ENCODE data around the gene GNG4.

GNG4 gene

DNA sequence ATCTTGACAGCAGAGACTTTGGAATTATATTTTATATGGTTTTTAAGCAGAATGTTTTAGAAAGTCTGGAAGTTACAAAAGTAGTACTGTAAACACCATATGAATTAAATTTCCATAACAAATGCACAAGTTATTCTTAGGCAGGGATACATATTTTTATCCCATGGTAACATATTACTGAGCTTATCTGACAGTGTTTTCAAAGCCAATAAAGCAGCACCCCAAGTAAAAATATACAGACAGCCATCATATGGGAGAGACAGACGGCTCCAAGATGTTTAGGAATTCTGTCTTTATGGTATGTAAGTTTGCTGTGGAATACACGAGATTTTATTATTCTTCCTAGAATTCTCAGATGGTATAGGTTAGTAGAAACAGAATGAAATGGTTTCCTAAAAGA is 12.0 kb upstream of the GNG4 start (continued):
- TF ChIP-seq, protein P1, sequence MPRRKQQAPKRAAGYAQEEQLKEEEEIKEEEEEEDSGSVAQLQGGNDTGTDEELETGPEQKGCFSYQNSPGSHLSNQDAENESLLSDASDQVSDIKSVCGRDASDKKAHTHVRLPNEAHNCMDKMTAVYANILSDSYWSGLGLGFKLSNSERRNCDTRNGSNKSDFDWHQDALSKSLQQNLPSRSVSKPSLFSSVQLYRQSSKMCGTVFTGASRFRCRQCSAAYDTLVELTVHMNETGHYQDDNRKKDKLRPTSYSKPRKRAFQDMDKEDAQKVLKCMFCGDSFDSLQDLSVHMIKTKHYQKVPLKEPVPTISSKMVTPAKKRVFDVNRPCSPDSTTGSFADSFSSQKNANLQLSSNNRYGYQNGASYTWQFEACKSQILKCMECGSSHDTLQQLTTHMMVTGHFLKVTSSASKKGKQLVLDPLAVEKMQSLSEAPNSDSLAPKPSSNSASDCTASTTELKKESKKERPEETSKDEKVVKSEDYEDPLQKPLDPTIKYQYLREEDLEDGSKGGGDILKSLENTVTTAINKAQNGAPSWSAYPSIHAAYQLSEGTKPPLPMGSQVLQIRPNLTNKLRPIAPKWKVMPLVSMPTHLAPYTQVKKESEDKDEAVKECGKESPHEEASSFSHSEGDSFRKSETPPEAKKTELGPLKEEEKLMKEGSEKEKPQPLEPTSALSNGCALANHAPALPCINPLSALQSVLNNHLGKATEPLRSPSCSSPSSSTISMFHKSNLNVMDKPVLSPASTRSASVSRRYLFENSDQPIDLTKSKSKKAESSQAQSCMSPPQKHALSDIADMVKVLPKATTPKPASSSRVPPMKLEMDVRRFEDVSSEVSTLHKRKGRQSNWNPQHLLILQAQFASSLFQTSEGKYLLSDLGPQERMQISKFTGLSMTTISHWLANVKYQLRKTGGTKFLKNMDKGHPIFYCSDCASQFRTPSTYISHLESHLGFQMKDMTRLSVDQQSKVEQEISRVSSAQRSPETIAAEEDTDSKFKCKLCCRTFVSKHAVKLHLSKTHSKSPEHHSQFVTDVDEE (CRISPR knock-in tag; IDR thresholded peaks at IDR 0.05) = no peak
- TF ChIP-seq ARNTL (CRISPR knock-in tag; IDR thresholded peaks at IDR 0.05; ENCODE audit: borderline replicate concordance, low read depth) = no peak
- no peak for TF ChIP-seq GLIS3 (CRISPR knock-in tag; IDR thresholded peaks at IDR 0.05)
- no peak for TF ChIP-seq TCF4 (CRISPR knock-in tag; IDR thresholded peaks at IDR 0.05; ENCODE audit: borderline replicate concordance)

DNA sequence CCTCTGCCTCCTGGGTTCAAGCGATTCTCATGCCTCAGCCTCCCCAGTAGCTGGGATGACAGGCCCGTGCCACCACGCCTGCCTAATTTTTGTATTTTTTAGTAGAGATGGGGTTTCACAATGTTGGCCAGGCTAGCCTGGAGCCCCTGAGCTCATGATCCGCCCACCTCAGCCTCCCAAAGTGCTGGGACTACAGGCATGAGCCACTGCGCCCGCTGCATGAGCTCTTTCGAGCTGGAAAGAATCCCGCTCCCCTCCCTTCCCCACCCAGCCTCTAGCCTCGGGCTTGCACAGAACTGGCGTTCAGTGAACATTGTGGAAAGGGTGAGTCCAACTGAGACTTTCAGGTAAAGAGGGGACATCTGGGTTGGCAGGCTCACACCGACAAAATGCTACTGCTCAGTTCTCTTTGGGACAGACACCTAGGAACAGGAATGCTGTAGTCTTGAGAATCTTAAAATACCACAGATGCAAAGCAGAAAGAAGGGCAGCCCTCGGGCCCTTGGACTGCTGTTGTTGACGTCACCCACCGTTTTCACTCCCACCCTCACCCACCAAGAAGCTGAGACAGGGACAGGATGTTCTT is 9.7 kb upstream of the GNG4 start:
- ATAC-seq = no peak
- no peak for TF ChIP-seq ZFP3 (CRISPR knock-in tag; IDR thresholded peaks at IDR 0.05)
- TF ChIP-seq ZNF565 (CRISPR knock-in tag; conservative IDR thresholded peaks at IDR 0.05; ENCODE audit: low read depth) = no peak
- TF ChIP-seq SNAI2 (CRISPR knock-in tag; IDR thresholded peaks at IDR 0.05) = no peak
- TF ChIP-seq ARNTL (CRISPR knock-in tag; IDR thresholded peaks at IDR 0.05; ENCODE audit: borderline replicate concordance, low read depth) = no peak
- no peak for TF ChIP-seq GLIS3 (CRISPR knock-in tag; IDR thresholded peaks at IDR 0.05)
- TF ChIP-seq CSDC2 (CRISPR knock-in tag; IDR thresholded peaks at IDR 0.05) = no peak
- no peak for TF ChIP-seq ZNF70 (CRISPR knock-in tag; IDR thresholded peaks at IDR 0.05)
- TF ChIP-seq TOX (CRISPR knock-in tag; IDR thresholded peaks at IDR 0.05; ENCODE audit: borderline replicate concordance) = no peak
- TF ChIP-seq, protein P2, sequence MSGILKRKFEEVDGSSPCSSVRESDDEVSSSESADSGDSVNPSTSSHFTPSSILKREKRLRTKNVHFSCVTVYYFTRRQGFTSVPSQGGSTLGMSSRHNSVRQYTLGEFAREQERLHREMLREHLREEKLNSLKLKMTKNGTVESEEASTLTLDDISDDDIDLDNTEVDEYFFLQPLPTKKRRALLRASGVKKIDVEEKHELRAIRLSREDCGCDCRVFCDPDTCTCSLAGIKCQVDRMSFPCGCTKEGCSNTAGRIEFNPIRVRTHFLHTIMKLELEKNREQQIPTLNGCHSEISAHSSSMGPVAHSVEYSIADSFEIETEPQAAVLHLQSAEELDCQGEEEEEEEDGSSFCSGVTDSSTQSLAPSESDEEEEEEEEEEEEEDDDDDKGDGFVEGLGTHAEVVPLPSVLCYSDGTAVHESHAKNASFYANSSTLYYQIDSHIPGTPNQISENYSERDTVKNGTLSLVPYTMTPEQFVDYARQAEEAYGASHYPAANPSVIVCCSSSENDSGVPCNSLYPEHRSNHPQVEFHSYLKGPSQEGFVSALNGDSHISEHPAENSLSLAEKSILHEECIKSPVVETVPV (CRISPR knock-in tag; IDR thresholded peaks at IDR 0.05) = no peak
- TF ChIP-seq TCF4 (CRISPR knock-in tag; IDR thresholded peaks at IDR 0.05; ENCODE audit: borderline replicate concordance) = no peak
- no peak for TF ChIP-seq ZFP30 (CRISPR knock-in tag; IDR thresholded peaks at IDR 0.05)
- TF ChIP-seq PPARA (CRISPR knock-in tag; IDR thresholded peaks at IDR 0.05; ENCODE audit: borderline replicate concordance) = no peak
- no peak for TF ChIP-seq ISL1 (CRISPR knock-in tag; IDR thresholded peaks at IDR 0.05)
- TF ChIP-seq ESRRG (CRISPR knock-in tag; IDR thresholded peaks at IDR 0.05) = no peak

DNA sequence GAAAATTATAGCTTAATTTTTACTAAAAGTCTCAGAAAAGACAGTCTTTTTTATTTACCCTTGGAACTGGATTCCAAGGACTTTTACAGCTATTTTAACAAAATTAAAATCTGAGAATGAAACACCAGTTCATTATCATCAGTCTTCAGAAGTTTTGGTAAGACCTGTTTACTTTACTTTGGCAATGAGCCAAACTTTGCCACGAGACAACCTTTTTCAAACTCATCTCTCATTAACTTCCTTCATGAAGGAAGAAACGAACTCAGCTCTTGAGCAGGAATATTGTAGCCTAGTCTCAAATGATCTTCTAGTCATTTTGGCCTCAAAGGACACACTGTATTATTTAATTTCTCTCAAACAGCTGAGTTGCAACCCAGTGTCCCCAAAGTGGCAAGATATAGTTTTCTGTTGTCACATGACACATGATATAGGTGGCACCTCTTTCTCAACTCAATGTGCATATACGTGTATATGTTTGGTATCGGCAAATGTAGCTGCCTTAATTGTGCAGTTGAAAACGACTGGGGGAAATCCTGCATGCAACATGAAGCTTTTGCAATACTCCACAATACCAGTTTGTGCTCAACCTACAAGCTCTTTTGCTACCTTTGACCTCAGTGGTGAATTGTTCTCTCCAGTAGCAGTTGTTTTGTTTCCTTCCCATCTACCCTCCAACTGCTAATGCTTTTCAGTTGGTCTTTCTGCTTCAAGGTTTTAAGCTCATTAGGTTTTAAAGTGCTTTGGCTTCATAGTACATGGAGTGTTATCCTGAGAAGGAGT is 8.4 kb upstream of the GNG4 start:
- no peak for ATAC-seq
- no peak for TF ChIP-seq ARNTL (CRISPR knock-in tag; IDR thresholded peaks at IDR 0.05; ENCODE audit: borderline replicate concordance, low read depth)
- TF ChIP-seq ZFP30 (CRISPR knock-in tag; IDR thresholded peaks at IDR 0.05) = no peak
- TF ChIP-seq, protein P3, sequence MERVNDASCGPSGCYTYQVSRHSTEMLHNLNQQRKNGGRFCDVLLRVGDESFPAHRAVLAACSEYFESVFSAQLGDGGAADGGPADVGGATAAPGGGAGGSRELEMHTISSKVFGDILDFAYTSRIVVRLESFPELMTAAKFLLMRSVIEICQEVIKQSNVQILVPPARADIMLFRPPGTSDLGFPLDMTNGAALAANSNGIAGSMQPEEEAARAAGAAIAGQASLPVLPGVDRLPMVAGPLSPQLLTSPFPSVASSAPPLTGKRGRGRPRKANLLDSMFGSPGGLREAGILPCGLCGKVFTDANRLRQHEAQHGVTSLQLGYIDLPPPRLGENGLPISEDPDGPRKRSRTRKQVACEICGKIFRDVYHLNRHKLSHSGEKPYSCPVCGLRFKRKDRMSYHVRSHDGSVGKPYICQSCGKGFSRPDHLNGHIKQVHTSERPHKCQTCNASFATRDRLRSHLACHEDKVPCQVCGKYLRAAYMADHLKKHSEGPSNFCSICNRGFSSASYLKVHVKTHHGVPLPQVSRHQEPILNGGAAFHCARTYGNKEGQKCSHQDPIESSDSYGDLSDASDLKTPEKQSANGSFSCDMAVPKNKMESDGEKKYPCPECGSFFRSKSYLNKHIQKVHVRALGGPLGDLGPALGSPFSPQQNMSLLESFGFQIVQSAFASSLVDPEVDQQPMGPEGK (CRISPR knock-in tag; IDR thresholded peaks at IDR 0.05; ENCODE audit: borderline replicate concordance) = no peak
- no peak for TF ChIP-seq GLIS3 (CRISPR knock-in tag; IDR thresholded peaks at IDR 0.05)
- TF ChIP-seq, protein P1 (CRISPR knock-in tag; IDR thresholded peaks at IDR 0.05) = no peak

DNA sequence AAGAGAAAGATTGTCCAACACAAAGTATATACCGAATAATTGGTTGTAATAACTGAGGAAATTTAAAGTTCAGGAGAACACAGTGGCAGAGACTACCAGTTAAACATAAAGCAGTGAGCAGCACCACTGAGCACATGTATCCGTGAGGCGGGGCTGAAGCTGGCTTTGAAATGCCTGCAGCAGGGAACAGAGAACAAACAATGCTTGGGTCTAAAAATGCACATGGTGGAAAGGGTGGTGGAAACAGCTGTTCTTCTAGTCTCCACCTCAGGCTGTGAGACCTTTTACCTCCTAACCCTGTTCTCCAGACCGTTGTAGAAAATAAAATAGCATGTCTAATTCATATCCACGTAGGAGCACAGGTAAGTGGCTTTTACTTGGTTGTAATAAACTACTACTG is 7.7 kb upstream of the GNG4 start:
- no peak for ATAC-seq
- TF ChIP-seq ISL1 (CRISPR knock-in tag; IDR thresholded peaks at IDR 0.05) (no peak), OSR1 (CRISPR knock-in tag; IDR thresholded peaks at IDR 0.05) (no peak), ZNF565 (CRISPR knock-in tag; conservative IDR thresholded peaks at IDR 0.05; ENCODE audit: low read depth) (no peak), BACH2 (CRISPR knock-in tag; IDR thresholded peaks at IDR 0.05; ENCODE audit: borderline replicate concordance) (no peak), TOX (CRISPR knock-in tag; IDR thresholded peaks at IDR 0.05; ENCODE audit: borderline replicate concordance) (no peak), ZNF70 (CRISPR knock-in tag; IDR thresholded peaks at IDR 0.05) (no peak), ZFP30 (CRISPR knock-in tag; IDR thresholded peaks at IDR 0.05) (no peak), GLIS3 (CRISPR knock-in tag; IDR thresholded peaks at IDR 0.05) (no peak), ZC3H10 (CRISPR knock-in tag; IDR thresholded peaks at IDR 0.05) (no peak), PPARA (CRISPR knock-in tag; IDR thresholded peaks at IDR 0.05; ENCODE audit: borderline replicate concordance) (no peak)
- TF ChIP-seq, protein P3 (CRISPR knock-in tag; IDR thresholded peaks at IDR 0.05; ENCODE audit: borderline replicate concordance) = no peak
- TF ChIP-seq, protein P1 (CRISPR knock-in tag; IDR thresholded peaks at IDR 0.05) = no peak
